Thyroid gland (tissue), 4 donors: ENCODE data around the gene CLEC18A.

Experiments used
- CTCF ChIP-seq, 6 experiments: fragments of 200-600 bp in 3 of 6; fragments of 450-650 bp in 3 of 6; sonication (generic) in 3 of 6; IDR thresholded peaks; one replicate each; pipeline ENCODE4 v1.5.1; 2016 to 2019; ENCODE audit warnings: antibody characterized with exemption in 6 of 6, mild to moderate bottlenecking in 2 of 6, inconsistent platforms in 1 of 6, moderate library complexity in 1 of 6
- POLR2A ChIP-seq, 2 donors: fragments of 450-650 bp; IDR thresholded peaks; one replicate each; pipeline ENCODE4 v1.6.1; 2017; ENCODE audit warnings: antibody characterized with exemption in 2 of 2, mild to moderate bottlenecking in 2 of 2, moderate library complexity in 1 of 2

DNA sequence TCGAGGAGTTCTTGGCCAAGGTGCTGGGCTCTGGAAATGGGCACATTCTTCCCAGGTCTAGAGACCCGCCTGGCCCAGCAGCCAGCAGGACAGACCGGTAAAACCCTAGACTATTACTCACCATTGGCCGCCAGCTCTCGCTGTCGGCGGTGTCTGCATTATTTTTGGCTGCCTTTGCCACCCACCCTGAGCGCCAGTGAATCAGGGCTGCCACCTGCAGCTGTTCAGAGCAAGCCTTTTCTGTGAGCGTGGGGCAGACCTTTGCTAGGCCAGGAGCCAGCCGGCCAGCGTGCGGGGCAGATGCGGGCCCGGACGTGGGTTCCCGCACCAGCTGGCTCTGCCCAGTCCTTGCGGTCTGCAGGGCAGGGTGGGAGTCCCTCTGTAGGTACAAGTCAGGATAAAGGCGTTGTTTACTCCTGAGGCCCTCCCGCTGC is 15.8 kb upstream of the CLEC18A start:
- no peak for TF ChIP-seq CTCF (IDR thresholded peaks at IDR 0.05)
- no peak for TF ChIP-seq POLR2A (IDR thresholded peaks at IDR 0.05)
